Measurements from ENCODE around the gene HTR7. TPM values are rescaled to one million over a fixed set of nuclear protein-coding genes. Genes with fewer than 3 reads are reported as not detected.

The HTR7 gene
- total RNA-seq, 1 experiment from 2014 or later: not detected

- no peak for DNase-seq (ENCODE audit: low spot score)
- ChIA-PET CTCF (no interaction called here), POLR2A (ENCODE audit: low non-redundant PET) (no interaction called here)
- Histone ChIP-seq H3K36me3 (ENCODE audit: insufficient read depth, low read length, poor library complexity, severe bottlenecking) (no peaks in the 10 kb centered on the region), H3K27me3 (replicated peaks; ENCODE audit: insufficient read depth, low read depth, low read length, poor library complexity) (peaks cover 81% of the 10 kb centered on the region), H3K4me3 (ENCODE audit: low read depth, low read length, poor library complexity, severe bottlenecking) (peak overlapping the region; percentile 46), H3K27ac (ENCODE audit: low read depth, low read length, poor library complexity, severe bottlenecking) (no peak overlapping the region), H3K4me1 (ENCODE audit: insufficient read depth, low read length, poor library complexity, severe bottlenecking) (no peaks in the 10 kb centered on the region), H3K9me3 (ENCODE audit: low read depth, low read length, poor library complexity, severe bottlenecking) (no peaks in the 10 kb centered on the region)
- intact Hi-C loops (cut with micrococcal nuclease; ENCODE audit: unreplicated experiment): no loop called here
- no TSS peak for BruUV-seq (replicated peaks)
- TF ChIP-seq EZH2 (IDR thresholded peaks at IDR 0.05; ENCODE audit: borderline replicate concordance, low read depth, low read length, poor library complexity, severe bottlenecking): no peak
- TF ChIP-seq, protein P1, sequence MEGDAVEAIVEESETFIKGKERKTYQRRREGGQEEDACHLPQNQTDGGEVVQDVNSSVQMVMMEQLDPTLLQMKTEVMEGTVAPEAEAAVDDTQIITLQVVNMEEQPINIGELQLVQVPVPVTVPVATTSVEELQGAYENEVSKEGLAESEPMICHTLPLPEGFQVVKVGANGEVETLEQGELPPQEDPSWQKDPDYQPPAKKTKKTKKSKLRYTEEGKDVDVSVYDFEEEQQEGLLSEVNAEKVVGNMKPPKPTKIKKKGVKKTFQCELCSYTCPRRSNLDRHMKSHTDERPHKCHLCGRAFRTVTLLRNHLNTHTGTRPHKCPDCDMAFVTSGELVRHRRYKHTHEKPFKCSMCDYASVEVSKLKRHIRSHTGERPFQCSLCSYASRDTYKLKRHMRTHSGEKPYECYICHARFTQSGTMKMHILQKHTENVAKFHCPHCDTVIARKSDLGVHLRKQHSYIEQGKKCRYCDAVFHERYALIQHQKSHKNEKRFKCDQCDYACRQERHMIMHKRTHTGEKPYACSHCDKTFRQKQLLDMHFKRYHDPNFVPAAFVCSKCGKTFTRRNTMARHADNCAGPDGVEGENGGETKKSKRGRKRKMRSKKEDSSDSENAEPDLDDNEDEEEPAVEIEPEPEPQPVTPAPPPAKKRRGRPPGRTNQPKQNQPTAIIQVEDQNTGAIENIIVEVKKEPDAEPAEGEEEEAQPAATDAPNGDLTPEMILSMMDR (conservative IDR thresholded peaks at IDR 0.05; ENCODE audit: low read depth, low read length): no peak
Measured at GRCh38 chr10:90856964-90857634, 740 bp downstream of the HTR7 start.

- no TSS peak for BruUV-seq (replicated peaks)
Measured at GRCh38 chr10:90856261-90856660, 1.6 kb downstream of the HTR7 start.

DNA sequence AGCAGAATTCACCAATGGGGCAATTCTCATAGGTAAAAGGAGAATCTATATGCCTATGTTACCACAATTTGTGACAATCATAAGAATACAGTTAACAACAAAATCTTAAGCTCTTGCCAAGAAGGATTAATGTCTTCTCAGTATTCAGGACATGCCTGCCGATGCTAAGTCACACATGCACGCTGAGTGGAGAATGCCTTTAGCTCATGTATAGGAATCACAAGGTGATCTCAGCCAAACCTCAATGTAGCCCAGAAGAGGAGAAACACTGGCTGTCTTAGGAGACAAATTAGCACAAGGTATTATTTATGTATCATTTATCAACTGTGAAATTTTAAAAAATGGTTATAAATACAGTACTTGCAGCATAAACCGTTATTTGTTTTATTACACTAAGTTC, 2.7 kb downstream of the HTR7 start:
- Histone ChIP-seq H3K27me3 (replicated peaks; ENCODE audit: insufficient read depth, low read depth, low read length, poor library complexity) (peaks cover 65% of the 10 kb centered on the region), H3K4me3 (ENCODE audit: low read depth, low read length, poor library complexity, severe bottlenecking) (no peak overlapping the region), H3K36me3 (ENCODE audit: insufficient read depth, low read length, poor library complexity, severe bottlenecking) (no peaks in the 10 kb centered on the region), H3K9me3 (ENCODE audit: low read depth, low read length, poor library complexity, severe bottlenecking) (peaks cover 14% of the 10 kb centered on the region), H3K4me1 (ENCODE audit: insufficient read depth, low read length, poor library complexity, severe bottlenecking) (no peaks in the 10 kb centered on the region), H3K27ac (ENCODE audit: low read depth, low read length, poor library complexity, severe bottlenecking) (no peak overlapping the region)
- CTCF ChIA-PET: no interaction called here
- no peak for TF ChIP-seq EZH2 (IDR thresholded peaks at IDR 0.05; ENCODE audit: borderline replicate concordance, low read depth, low read length, poor library complexity, severe bottlenecking)
- BruUV-seq (replicated peaks): no TSS peak
- intact Hi-C loops (cut with micrococcal nuclease; ENCODE audit: unreplicated experiment): no loop called here
- POLR2A ChIA-PET (ENCODE audit: low non-redundant PET): no interaction called here
- no peak for DNase-seq (ENCODE audit: low spot score)

More at GRCh38 chr10:90856261-90856660, 1.6 kb downstream of the HTR7 start:
- H3K27ac ChIP-seq (ENCODE audit: low read depth, low read length, poor library complexity, severe bottlenecking): no peak overlapping the region
- H3K27me3 ChIP-seq (replicated peaks; ENCODE audit: insufficient read depth, low read depth, low read length, poor library complexity): peaks cover 73% of the 10 kb centered on the region
- DNase-seq (ENCODE audit: low spot score): no peak
- TF ChIP-seq EZH2 (IDR thresholded peaks at IDR 0.05; ENCODE audit: borderline replicate concordance, low read depth, low read length, poor library complexity, severe bottlenecking): no peak
- TF ChIP-seq, protein P1 (conservative IDR thresholded peaks at IDR 0.05; ENCODE audit: low read depth, low read length): no peak
- no peak overlapping the region for H3K4me3 ChIP-seq (ENCODE audit: low read depth, low read length, poor library complexity, severe bottlenecking)
- POLR2A ChIA-PET (ENCODE audit: low non-redundant PET): no interaction called here
- intact Hi-C loops (cut with micrococcal nuclease; ENCODE audit: unreplicated experiment): no loop called here
- no peaks in the 10 kb centered on the region for H3K36me3 ChIP-seq (ENCODE audit: insufficient read depth, low read length, poor library complexity, severe bottlenecking)
- CTCF ChIA-PET: no interaction called here
- no peaks in the 10 kb centered on the region for H3K4me1 ChIP-seq (ENCODE audit: insufficient read depth, low read length, poor library complexity, severe bottlenecking)
- H3K9me3 ChIP-seq (ENCODE audit: low read depth, low read length, poor library complexity, severe bottlenecking): peaks cover 2% of the 10 kb centered on the region

Data from A673 (cell line).